Stimulated activated naive CD8-positive, alpha-beta T cell treated with anti-CD3 and anti-CD28 coated beads, Interleukin-15, Interleukin-2, amounts not matched to agents 100 U/mL and 50 U/mL, for 24 hours (primary cell): ENCODE results near the gene SECISBP2L.
"Not testable (repeated sequence)": the region's sequence is repeated elsewhere in the genome, so short reads cannot be mapped to it uniquely, and the experiment has no call there.

Source experiments
- ATAC-seq: fragments of 150-1000 bp; cut with Tn5 transposase; one replicate; pipeline ENCODE4 v1.10.0; 2021
- DNase-seq: peaks from one replicate; pipeline ENCODE4 v3.0.0; 2021

SECISBP2L gene, protein sequence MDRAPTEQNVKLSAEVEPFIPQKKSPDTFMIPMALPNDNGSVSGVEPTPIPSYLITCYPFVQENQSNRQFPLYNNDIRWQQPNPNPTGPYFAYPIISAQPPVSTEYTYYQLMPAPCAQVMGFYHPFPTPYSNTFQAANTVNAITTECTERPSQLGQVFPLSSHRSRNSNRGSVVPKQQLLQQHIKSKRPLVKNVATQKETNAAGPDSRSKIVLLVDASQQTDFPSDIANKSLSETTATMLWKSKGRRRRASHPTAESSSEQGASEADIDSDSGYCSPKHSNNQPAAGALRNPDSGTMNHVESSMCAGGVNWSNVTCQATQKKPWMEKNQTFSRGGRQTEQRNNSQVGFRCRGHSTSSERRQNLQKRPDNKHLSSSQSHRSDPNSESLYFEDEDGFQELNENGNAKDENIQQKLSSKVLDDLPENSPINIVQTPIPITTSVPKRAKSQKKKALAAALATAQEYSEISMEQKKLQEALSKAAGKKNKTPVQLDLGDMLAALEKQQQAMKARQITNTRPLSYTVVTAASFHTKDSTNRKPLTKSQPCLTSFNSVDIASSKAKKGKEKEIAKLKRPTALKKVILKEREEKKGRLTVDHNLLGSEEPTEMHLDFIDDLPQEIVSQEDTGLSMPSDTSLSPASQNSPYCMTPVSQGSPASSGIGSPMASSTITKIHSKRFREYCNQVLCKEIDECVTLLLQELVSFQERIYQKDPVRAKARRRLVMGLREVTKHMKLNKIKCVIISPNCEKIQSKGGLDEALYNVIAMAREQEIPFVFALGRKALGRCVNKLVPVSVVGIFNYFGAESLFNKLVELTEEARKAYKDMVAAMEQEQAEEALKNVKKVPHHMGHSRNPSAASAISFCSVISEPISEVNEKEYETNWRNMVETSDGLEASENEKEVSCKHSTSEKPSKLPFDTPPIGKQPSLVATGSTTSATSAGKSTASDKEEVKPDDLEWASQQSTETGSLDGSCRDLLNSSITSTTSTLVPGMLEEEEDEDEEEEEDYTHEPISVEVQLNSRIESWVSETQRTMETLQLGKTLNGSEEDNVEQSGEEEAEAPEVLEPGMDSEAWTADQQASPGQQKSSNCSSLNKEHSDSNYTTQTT

GRCh38 chr15:49046220-49047102 lies at the start of gene SECISBP2L:
Gene SECISBP2L, minus strand, starts transcription at chr15:49046446. Its CDS starts 147 bp downstream, at chr15:49046299.
- peak; percentile 94 for ATAC-seq

DNA sequence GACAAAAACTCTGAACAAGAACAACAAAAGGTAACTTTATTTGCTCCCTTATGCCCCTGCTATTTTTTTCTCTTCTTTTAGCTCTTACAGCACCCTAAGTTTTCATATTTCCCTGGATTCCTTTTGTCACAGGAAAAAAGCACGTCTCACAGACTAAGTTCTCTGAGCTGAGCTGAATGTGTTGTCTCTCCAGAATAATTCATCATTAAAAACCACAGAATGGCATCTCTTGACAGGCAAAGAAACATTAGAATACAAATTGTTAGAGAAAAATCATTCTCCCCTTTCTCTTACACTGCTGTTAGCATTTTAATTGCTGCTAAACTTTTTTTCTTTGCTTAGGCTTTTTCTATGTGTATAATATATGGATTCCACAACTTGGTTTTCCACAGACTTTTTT lies 48.7 kb upstream of the SECISBP2L start:
- no peak for ATAC-seq
- DNase-seq = no peak

More at GRCh38 chr15:49046220-49047102, at the start of gene SECISBP2L:
- peak; percentile 91 for DNase-seq

DNA sequence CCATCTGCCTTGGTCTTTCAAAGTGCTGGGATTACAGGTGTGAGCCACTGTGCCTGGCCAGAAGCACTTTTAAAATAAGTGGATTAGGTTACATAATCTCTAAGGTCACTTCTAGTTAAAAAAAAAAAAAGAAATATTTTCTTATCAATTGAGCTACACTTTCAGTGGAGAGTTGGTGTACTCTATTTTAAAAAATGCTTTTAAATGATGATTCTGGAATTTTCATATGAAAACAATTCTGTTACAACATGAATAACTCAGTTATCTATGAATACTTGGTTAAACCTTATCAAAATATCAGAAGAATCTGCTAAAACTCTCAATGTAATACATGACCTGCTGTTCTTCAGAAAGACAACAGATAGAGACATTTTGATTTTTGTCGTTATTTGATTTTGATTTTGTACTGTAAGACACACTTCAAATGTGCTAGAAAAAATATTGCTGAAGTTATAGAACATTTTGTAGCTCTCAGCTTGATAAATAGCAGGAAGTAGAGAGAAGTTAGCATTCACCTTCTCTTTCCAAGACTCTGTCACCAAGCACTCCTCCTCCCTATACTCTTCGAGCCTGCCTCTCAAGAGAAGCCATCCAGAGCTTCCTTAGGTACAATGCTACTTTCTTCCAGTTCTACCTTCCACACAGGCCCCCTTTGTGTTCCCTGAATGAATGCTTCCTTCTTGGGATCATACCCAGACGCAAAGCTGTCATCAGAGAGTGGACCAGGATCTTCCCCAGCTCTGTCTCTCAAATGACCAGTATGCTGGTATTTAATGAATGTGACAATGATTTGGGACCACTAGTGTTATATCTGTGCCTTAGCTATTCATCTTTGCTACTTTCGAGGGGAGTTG lies 47.2 kb upstream of the SECISBP2L start:
- no peak for DNase-seq
- no peak for ATAC-seq

- ATAC-seq = no peak
- no peak for DNase-seq
Measured at GRCh38 chr15:49088996-49089395, 42.8 kb upstream of the SECISBP2L start.

DNA sequence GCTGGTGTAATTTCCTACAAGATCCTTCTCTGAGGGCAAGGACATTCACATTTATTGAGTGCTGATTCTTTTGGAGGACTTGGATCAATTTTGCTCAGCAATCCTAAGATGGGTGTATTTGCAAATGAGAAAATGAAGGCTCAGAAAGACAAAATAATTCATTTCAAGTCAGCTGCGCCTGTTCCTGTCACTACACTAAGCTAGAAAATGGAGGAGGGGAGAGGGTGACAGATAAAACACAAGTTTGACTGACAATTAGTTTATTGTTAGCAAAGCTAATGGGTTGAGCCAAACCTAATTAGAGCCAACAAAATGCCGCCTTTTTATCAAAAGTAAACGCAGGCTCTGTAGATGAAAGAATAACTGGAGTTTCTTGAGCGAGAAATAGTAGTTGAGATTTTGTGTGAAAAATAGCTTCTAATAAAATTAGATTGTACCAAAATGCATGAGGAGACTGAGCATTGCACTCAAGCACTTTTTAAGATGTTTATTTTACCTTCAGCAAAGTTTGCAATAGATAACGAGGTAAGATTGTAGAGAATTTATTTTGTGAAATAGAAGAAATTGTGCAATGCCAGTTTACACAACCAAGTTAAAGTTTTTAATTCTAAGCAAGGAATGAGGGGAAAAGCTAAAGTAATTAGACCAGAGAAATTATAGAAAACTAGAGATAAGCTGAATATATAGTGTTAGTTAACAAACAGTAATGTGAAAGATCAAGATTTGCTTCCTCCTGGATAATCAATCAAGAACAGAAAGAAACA lies 39.6 kb upstream of the SECISBP2L start:
- ATAC-seq (no peak), DNase-seq (no peak)

GRCh38 chr15:49084285-49084570 lies 38.0 kb upstream of the SECISBP2L start:
- DNase-seq (no peak), ATAC-seq (no peak)

GRCh38 chr15:49083401-49084284 lies 37.4 kb upstream of the SECISBP2L start:
- DNase-seq (no peak), ATAC-seq (no peak)

- no peak for DNase-seq
- no peak for ATAC-seq
Measured at GRCh38 chr15:49082960-49083359, 36.7 kb upstream of the SECISBP2L start.

- DNase-seq (no peak), ATAC-seq (no peak)
Measured at GRCh38 chr15:49079340-49080039, 33.2 kb upstream of the SECISBP2L start.

GRCh38 chr15:49075881-49076280 lies 29.6 kb upstream of the SECISBP2L start:
- ATAC-seq = no peak
- no peak for DNase-seq

- not testable (repeated sequence) for ATAC-seq, DNase-seq
Measured at GRCh38 chr15:49074589-49075287, 28.5 kb upstream of the SECISBP2L start.

- ATAC-seq (no peak), DNase-seq (no peak)
Measured at GRCh38 chr15:49066372-49066771, 20.1 kb upstream of the SECISBP2L start.

DNA sequence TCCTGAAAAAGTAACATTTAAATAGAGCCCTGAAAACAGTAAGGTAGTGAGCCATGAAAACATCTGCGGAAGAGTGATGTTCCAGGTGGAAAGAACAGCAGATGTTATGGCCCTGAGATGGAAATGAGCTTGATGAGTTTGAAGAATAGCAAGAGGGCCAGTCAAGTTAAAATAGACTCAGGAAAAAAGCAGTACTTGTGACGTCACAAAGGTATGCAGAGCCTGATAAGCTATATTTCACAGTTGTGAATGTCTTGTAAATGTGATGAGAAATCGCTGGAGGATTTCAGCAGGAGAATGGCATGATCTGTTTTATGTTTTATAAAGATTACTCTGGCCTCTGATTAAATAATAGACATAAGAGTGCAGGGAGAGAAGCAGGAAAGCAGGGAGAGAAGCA lies 18.6 kb upstream of the SECISBP2L start:
- DNase-seq = no peak
- ATAC-seq = no peak

DNA sequence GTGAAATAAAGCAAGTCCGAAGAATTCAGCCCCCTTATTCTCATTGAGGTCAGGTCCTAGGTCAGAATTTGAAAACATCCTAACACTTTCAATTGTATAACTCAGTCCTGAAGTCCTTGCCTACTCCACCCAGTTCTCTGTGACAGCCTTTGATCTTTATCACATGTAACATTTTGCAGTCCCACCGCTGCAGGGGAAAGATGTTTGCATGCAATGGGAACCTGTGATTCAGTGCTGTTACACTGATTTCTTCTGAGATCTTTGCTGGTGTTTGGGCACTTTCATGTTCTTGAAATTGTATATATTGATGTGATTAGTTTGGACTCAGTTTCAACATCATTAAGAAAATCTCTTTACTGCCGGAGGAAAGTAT lies 18.0 kb upstream of the SECISBP2L start:
- no peak for ATAC-seq
- no peak for DNase-seq

GRCh38 chr15:49063402-49064280 lies 17.4 kb upstream of the SECISBP2L start:
- no peak for ATAC-seq

DNA sequence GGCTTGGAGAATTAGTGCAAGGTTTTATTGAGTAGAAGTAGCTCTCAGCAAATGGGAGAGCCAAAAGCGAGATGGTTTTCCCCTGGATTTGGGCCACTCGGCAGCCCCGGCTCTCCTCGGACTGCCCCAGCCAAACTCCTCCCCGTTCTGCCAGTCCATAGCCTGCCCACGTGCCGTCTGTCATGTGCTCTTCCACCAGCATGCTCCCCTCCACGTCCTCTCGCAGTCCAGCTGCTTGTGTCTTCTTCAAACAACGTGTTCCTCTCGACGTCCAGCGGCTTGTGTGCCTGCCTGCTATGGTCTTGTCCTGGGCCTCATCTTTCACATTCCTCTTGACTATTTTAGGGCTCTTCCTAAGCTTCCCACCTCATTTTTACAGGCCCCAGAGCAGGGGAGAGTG lies 16.7 kb upstream of the SECISBP2L start:
- ATAC-seq (no peak), DNase-seq (no peak)

More at GRCh38 chr15:49063402-49064280, 17.4 kb upstream of the SECISBP2L start:
- no peak for DNase-seq
